IMR-90 (cell line): ENCODE data around the gene CYP21A2. TPM values are rescaled to one million over a fixed set of nuclear protein-coding genes. Genes with fewer than 3 reads are reported as not detected.

Experiments
- ATAC-seq: fragments of 200-7000 bp; cut with Tn5 transposase; 2 replicates; pipeline ENCODE4 v1.9.1; 2020; ENCODE audit warnings: low read depth, mild to moderate bottlenecking, moderate library complexity
- BruUV-seq: library from RNA; stranded (reverse); fragments of 400-500 nt; replicated peaks from 2 replicates; lab custom pipeline; 2021; lab: Mats Ljungman, UMichigan
- CTCF ChIA-PET: fragments of 300-600 bp; formaldehyde crosslinking; extraction: SDS; loops from one replicate; lab custom pipeline; 2021; ENCODE audit warnings: antibody characterized with exemption; lab: Yijun Ruan, JAX
- POLR2A ChIA-PET: fragments of 300-600 bp; sonication (Branson Sonifier 250); formaldehyde crosslinking; loops from one replicate; lab custom pipeline; 2022; ENCODE audit warnings: antibody characterized with exemption; ENCODE audit not compliant: unreplicated experiment; lab: Charles Lee
- DNase-seq: peaks from one replicate; pipeline ENCODE4 v3.0.0; 2013
- H2AFZ ChIP-seq: replicated peaks from 2 replicates; pipeline ENCODE3; 2013; ENCODE audit warnings: low read length, mild to moderate bottlenecking; ENCODE audit not compliant: poor library complexity
- H2AK5ac ChIP-seq: 2 replicates; pipeline ENCODE4 v1.6.1; 2013; ENCODE audit warnings: low read depth, low read length, inconsistent platforms
- H2AK9ac ChIP-seq: replicated peaks from 2 replicates; pipeline ENCODE3; 2013; ENCODE audit warnings: mild to moderate bottlenecking, low read depth, low read length, moderate library complexity; ENCODE audit not compliant: poor library complexity
- H2BK120ac ChIP-seq: 2 replicates; pipeline ENCODE4 v1.6.1; 2013; ENCODE audit warnings: low read depth, low read length, inconsistent platforms
- H2BK15ac ChIP-seq: 3 replicates; pipeline ENCODE4 v1.6.1; 2013; ENCODE audit warnings: low read depth, low read length, inconsistent platforms
- H2BK20ac ChIP-seq: 2 replicates; pipeline ENCODE4 v1.6.1; 2013; ENCODE audit warnings: low read depth, mild to moderate bottlenecking, inconsistent platforms, low read length, moderate library complexity
- H2BK5ac ChIP-seq: 2 replicates; pipeline ENCODE4 v1.6.1; 2013; ENCODE audit warnings: mild to moderate bottlenecking, low read depth, low read length, inconsistent platforms; ENCODE audit not compliant: poor library complexity, severe bottlenecking
- H3K14ac ChIP-seq: replicated peaks from 2 replicates; pipeline ENCODE4 v1.6.1; 2013; ENCODE audit warnings: low read depth, low read length, inconsistent platforms
- H3K18ac ChIP-seq: 2 replicates; pipeline ENCODE4 v1.6.1; 2013; ENCODE audit warnings: low read depth, low read length, control low read depth
- H3K23ac ChIP-seq: 2 replicates; pipeline ENCODE4 v1.6.1; 2013; ENCODE audit warnings: low read depth, low read length, inconsistent platforms
- H3K27ac ChIP-seq: 2 replicates; pipeline ENCODE4 v1.5.1; 2013; ENCODE audit warnings: mild to moderate bottlenecking, control low read depth, low read length; ENCODE audit not compliant: insufficient read depth
- H3K27me3 ChIP-seq: 2 replicates; pipeline ENCODE4 v1.6.1; 2013; ENCODE audit warnings: low read length; ENCODE audit not compliant: control insufficient read depth, insufficient read depth
- H3K36me3 ChIP-seq: 2 replicates; pipeline ENCODE4 v1.6.1; 2013; ENCODE audit warnings: low read length, mixed read lengths; ENCODE audit not compliant: control insufficient read depth, insufficient read depth
- H3K4ac ChIP-seq: 2 replicates; pipeline ENCODE4 v1.6.1; 2013; ENCODE audit warnings: low read depth, low read length, inconsistent platforms
- H3K4me1 ChIP-seq: 2 replicates; pipeline ENCODE4 v1.6.1; 2013; ENCODE audit warnings: low read length, mixed read lengths; ENCODE audit not compliant: control insufficient read depth, insufficient read depth
- H3K4me2 ChIP-seq: 2 replicates; pipeline ENCODE4 v1.6.1; 2013; ENCODE audit warnings: low read depth, mild to moderate bottlenecking, control low read depth, low read length, moderate library complexity
- H3K4me3 ChIP-seq: 2 replicates; pipeline ENCODE4 v1.5.1; 2013; ENCODE audit warnings: low read depth, mild to moderate bottlenecking, control low read depth, low read length, moderate library complexity; ENCODE audit not compliant: insufficient read depth
- H3K56ac ChIP-seq: 2 replicates; pipeline ENCODE4 v1.6.1; 2013; ENCODE audit warnings: low read length, inconsistent platforms; ENCODE audit not compliant: insufficient read depth; ENCODE audit errors: extremely low read depth
- H3K79me1 ChIP-seq, 2 experiments: 2 replicates each; pipeline ENCODE4 v1.6.1; 2013; ENCODE audit warnings: low read length in 2 of 2, inconsistent platforms in 1 of 2, low read depth in 1 of 2
- H3K9ac ChIP-seq: 2 replicates; pipeline ENCODE4 v1.6.1; 2013; ENCODE audit warnings: low read depth, low read length, control low read depth
- H3K9me1 ChIP-seq: 2 replicates; pipeline ENCODE4 v1.6.1; 2013; ENCODE audit warnings: low read length, inconsistent platforms; ENCODE audit not compliant: insufficient read depth
- H3K9me3 ChIP-seq: 2 replicates; pipeline ENCODE4 v1.6.1; 2013; ENCODE audit warnings: low read length; ENCODE audit not compliant: control insufficient read depth, insufficient read depth
- H4K20me1 ChIP-seq: 2 replicates; pipeline ENCODE4 v1.6.1; 2013; ENCODE audit warnings: low read length, inconsistent platforms; ENCODE audit not compliant: insufficient read depth
- H4K5ac ChIP-seq: 2 replicates; pipeline ENCODE4 v1.6.1; 2013; ENCODE audit warnings: mild to moderate bottlenecking, low read depth, low read length, control low read depth
- H4K8ac ChIP-seq, 2 experiments: 2 replicates each; pipeline ENCODE4 v1.6.1; 2013; ENCODE audit warnings: low read depth in 2 of 2, low read length in 2 of 2, control low read depth in 1 of 2, inconsistent platforms in 1 of 2
- H4K91ac ChIP-seq: 2 replicates; pipeline ENCODE4 v1.6.1; 2013; ENCODE audit warnings: low read depth, low read length, inconsistent platforms; ENCODE audit not compliant: insufficient read depth
- CEBPB ChIP-seq: IDR thresholded peaks from 2 replicates; pipeline ENCODE4 v1.6.1; 2012; ENCODE audit warnings: low read depth, low read length, improper control_type of control experiment
- CTCF ChIP-seq: conservative IDR thresholded peaks from 2 replicates; pipeline ENCODE4 v1.5.1; 2012; ENCODE audit warnings: mild to moderate bottlenecking, low read depth, low read length, improper control_type of control experiment
- FOS ChIP-seq: fragments of 150-350 bp; IDR thresholded peaks from 2 replicates; pipeline ENCODE4 v1.6.1; 2016; ENCODE audit warnings: low read depth, low read length
- MAZ ChIP-seq: IDR thresholded peaks from 2 replicates; pipeline ENCODE4 v1.6.1; 2012; ENCODE audit warnings: low read depth, mild to moderate bottlenecking, low read length, improper control_type of control experiment, moderate library complexity, borderline replicate concordance
- WGBS, 2 experiments: methylation state at CpG; one replicate each; pipeline versions ENCODE4 v1.1.5 to v1.1.7; 2013; ENCODE audit warnings: missing lambda C conversion rate in 2 of 2; ENCODE audit not compliant: insufficient read length in 1 of 2; ENCODE audit errors: extremely low coverage in 2 of 2; 5-methylcytosine and 5-hydroxymethylcytosine counted together
- dilution Hi-C: fragments of 300-500 bp; cut with HindIII; formaldehyde crosslinking; loops from one replicate; pipeline ENCODE4 v1.14.3; 2018; ENCODE audit warnings: low sequenced_read_pairs; ENCODE audit not compliant: unreplicated experiment
- in situ Hi-C: fragments of 300-500 bp; cut with MboI; formaldehyde crosslinking; loops from 3 replicates; pipeline ENCODE4 v1.14.3; 2019; ENCODE audit warnings: low sequenced_read_pairs, inconsistent platforms, mixed read lengths
- intact Hi-C: fragments of 100-400 bp; cut with micrococcal nuclease; formaldehyde crosslinking; loops from 2 replicates; pipeline ENCODE4 v1.10.0; 2022
- polyA plus RNA-seq, 3 experiments: library from polyadenylated mRNA; depleted of rRNA; stranded (reverse); fragments of >200 nt; gene quantifications; 2 replicates each; pipeline ENCODE4 v1.2.3, GENCODE V29; 2012; ENCODE audit warnings: low replicate concordance in 1 of 3
- total RNA-seq: library from RNA; depleted of rRNA; stranded (reverse); fragments of >200 nt; gene quantifications from 2 replicates; pipeline ENCODE4 v1.2.3, GENCODE V29; 2012

CYP21A2 gene
- total and polyA plus RNA-seq, 2 of the 4 experiments (the other 2 are of a cell fraction) = 0.03 TPM; not detected in 1

- Histone ChIP-seq H3K9me1 (no peaks in the 10 kb centered on the region), H3K36me3 (no peaks in the 10 kb centered on the region), H2BK20ac (no peak overlapping the region), H3K4me1 (no peaks in the 10 kb centered on the region), H3K9ac (no peak overlapping the region), H3K14ac (no peak overlapping the region), H3K4ac (no peak overlapping the region), H2BK15ac (no peak overlapping the region), H3K9me3 (no peaks in the 10 kb centered on the region), H3K18ac (no peak overlapping the region), H2AK9ac (no peak overlapping the region), H4K8ac (no peak overlapping the region), H2AK5ac (no peak overlapping the region), H3K27me3 (peaks cover 45% of the 10 kb centered on the region), H3K23ac (no peak overlapping the region), H3K4me3 (no peak overlapping the region), H3K27ac (no peak overlapping the region), H3K79me1 (no peaks in the 10 kb centered on the region), H4K5ac (no peak overlapping the region), H2BK120ac (no peak overlapping the region), H4K91ac (no peak overlapping the region), H3K4me2 (no peak overlapping the region), H3K56ac (no peak overlapping the region), H2BK5ac (no peak overlapping the region), H2AFZ (no peak overlapping the region), H4K20me1 (no peaks in the 10 kb centered on the region)
- TF ChIP-seq FOS (no peak), MAZ (no peak), CEBPB (no peak), CTCF (no peak)
- no peak for DNase-seq
- ATAC-seq = no peak
- CTCF ChIA-PET = no interaction called here
- WGBS, 2 experiments = no CpG with 5 or more reads among the region's 7 CpGs
- in situ Hi-C loops = no loop called here
- no TSS peak for BruUV-seq
- dilution Hi-C loops = no loop called here
- intact Hi-C loops = no loop called here
- POLR2A ChIA-PET = no interaction called here
Observed at GRCh38 chr6:32056254-32056653, 18.0 kb downstream of the CYP21A2 start.
